Amniotic epithelial cell (primary cell): ENCODE measurements around the gene IQCN.

ENCODE experiments used
- DNase-seq: peaks from one replicate; pipeline ENCODE4 v3.0.0-alpha.2; 2010; ENCODE audit warnings: low read depth

Gene IQCN

DNA sequence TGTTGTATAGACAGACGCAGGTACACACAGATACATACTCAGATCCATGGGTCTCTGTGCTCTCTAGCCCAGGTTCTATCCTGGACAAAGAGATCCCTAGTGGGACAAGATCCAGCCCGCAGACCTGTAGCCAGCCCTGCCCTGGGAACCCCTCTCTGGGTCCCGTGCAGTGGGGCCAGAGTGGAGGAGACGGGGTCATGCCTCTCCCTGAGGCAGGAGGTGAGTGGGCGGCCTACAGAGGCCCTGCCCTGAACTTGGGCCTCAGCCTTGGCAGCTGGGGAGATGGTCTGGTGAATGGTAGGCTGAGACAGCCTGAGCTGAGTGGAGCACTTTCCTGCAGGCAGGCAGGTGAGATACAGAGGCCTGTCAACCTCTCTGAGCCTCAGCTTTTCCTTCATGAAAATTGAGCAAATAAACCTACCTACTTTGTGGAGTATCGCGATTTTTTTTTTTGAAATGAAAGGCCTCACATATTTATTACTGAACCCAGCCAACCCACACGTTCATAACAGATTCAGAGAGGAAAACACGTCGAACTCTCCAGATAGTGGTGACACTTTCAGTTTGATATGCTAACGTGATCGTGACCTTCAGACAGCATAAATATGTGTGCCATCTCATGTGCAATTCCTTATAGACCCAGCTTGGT lies 10.6 kb upstream of the IQCN start:
- DNase-seq: no peak

GRCh38 chr19:18283338-18283737 lies 9.1 kb upstream of the IQCN start:
- DNase-seq: no peak

DNA sequence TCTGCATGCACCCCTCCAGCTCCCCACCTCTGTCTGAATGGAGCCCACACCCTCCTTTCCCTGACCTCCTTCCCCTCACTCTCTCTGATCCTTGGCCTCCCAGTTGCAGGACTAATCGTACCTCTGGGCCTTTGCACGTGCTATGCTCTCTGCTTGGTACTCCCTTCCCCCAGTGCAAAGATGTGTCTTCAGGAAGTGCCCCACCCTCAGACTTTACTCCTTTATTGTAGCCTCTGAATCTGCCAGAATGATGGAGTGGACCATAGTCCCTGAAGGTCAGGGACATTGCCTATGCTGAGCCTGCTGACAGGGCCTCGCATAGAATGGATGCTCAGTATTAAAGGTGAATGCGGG lies 8.5 kb upstream of the IQCN start:
- DNase-seq: no peak

GRCh38 chr19:18282021-18282787 lies 8.0 kb upstream of the IQCN start:
- peak; percentile 89 for DNase-seq

DNA sequence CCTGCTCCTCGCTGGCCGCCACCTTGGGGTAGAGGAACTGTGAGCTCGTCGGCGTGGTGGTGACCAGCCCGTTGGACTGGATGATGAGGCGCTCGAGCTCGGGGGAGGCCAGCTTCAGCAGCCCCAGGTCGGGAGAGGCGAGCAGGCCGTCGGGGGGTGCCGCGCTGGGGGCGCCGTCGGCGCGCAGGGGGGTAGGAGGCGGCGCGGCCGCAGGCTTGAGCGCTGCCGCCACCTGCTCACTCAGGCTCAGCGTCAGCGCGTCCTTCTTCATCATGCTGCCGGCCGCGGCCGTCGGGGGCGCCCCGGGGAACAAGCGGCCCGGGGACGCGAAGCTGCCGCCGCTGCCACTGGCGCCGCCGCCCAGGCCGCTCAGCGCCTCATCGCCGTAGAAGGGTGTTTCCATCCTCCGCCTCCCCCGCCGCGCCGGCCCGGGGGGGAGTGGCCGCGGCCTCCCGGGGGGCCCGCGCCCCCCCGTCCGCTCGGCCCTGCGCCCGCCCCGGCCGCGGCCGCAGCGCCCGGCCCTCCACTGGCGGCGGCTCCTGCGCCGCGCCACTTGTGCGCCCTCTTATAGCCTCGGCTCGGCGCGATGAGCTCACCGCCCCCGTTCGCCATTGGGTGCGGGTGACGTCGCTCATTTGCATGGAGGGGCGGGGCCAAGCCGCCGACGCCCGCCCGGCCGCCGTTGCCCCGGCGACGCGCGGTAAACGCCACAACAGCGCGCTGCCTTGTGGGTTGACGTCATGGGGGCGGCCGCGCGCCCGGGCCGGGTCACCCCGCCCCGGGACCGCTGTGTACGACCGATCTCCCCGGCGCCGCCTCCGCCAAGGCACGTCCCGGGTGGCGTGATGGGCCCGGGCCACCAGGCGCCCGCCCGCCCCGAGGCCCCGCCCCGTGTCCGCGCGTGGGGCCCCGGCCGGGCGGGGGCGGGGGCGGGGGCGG lies 7.1 kb upstream of the IQCN start, which contains the start of gene JUND:
TSS of gene JUND (minus strand) at position 541 of the 939 bp plus-strand sequence. CDS start at position 403, 138 bp downstream.
- DNase-seq: peak; percentile 95

DNA sequence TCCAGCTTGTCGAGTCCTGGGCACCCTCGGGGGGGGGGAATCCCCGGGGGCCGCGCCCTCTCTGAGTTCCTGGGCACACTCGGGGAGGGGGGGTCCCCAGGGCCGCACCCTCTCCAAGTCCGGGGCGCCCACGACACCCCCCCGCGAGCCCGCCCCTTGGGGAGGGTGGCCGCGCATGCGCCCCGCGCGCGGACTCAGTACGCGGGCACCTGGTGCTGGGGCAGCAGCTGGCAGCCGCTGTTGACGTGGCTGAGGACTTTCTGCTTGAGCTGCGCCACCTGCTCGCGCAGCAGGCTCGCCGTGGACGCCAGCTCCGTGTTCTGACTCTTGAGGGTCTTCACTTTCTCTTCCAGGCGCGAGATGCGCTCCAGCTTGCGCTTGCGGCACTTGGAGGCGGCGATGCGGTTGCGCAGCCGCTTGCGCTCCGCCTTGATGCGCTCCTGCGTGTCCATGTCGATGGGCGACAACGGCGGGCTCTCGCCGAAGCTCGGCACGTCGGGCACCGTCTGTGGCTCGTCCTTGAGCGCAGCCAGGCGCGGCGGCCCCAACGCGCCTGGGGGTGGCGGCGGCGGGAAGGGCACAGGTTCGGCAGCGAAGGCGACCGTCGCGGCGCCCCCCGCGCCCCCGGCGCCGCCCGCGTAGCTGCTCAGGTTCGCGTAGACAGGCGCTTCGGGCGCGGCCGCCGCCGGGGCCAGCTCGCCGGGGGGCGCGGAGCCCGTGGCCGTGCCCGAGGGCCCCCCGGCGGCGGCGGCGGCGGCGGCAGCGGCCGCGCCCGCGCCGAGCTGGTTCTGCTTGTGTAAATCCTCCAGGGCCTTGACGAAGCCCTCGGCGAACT lies 6.2 kb upstream of the IQCN start:
- peak; percentile 62 for DNase-seq

DNA sequence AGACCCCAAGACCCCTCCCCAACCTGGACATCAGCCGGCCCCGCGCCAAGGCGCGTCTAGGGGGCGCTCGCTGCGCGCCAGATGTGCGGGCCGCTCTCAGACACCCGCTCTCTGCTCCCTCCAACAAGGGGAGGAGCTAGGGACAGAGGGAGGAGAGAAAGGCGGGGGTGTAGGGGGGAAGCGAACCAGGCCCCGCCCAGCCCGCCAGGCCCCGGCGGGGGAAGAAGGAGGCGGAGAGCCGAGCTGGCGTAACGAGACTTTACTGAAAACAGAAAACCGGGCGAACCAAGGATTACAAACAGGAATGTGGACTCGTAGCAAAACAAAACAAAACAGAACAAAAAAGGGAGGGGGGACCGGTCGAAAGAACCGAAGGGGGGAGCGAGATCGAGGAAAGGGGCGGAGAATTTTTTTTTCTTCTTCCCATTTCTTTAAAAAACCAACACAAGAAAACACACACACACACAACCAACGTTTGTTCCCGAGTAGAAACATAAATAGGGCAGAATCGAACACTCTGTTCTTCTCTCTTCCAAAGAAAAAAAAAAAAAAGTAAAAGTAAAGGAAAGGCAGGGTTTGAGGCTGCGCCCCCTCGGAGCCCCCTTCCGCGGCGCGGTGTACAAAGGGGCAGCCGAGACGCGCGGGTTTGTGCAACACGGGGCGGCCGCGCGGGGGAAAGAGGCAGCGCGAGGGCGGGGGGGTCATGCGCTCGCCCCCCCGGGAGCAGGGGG lies 5.4 kb upstream of the IQCN start:
- peak; percentile 93 for DNase-seq

- no peak for DNase-seq
These were observed 4.9 kb upstream of the IQCN start for GRCh38 chr19:18279266-18279515.

DNA sequence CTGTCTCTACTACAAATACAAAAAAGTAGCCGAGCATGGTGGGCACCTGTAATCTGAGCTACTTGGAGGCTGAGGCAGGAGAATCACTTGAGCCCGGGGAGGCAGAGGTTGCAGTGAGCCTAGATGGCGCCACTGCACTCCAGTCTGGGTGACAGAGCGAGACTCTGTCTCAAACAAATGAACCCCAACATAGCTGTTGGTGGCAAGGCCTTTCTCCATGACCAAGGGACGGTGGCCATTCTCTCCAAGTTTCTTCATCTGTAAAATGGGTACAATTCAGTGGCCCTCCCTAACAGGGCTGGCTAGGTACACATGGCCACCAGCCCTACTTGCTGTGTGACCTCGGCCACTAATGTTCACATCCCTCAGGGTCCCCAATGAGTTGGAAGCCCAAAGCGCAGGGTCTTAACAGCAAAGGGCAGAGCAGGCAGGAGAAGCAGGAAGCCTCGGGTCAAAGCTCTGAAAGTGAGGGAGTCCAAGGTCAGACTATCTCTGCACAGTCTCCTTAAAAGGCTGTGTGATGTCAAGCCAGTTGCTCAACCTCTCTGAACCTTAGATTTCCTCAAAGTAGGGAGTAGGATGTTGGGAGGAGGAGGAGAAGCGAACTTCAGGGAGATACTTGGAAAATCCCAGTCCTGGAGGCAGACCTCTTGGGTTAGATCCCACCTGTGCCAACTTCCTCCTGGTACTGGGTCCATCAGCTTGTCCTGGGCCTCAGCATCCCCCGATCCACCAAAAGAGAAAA lies 4.4 kb upstream of the IQCN start:
- peak; percentile 55 for DNase-seq

DNA sequence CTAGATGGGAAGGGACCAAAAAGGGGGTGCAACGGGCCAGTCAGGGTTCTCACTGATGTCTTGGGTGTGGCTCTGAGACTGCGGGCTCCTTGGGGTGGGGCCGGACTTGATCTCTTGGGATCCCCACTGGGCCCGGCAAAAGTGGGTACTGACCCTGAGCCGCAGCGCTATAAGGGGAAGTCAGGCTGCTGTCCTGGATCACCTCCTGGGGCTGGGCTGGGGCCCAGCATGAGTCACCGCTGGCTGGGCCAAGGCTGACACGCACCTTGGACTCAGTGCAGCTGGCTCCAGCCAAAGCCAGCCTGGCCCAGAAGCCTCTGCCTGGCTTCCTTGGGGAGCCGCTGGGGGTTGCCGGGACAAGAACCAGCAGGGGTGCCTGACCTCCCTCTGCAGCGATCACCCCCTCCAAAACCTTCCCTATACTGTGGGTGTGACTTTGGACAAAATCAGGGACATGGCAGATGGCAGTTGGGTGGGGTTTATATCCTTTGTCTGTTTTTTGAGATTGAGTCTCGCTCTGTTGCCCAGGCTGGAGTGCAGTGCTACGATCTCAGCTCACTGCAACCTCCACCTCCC lies 617 bp upstream of the IQCN start:
- peak; percentile 68 for DNase-seq

DNA sequence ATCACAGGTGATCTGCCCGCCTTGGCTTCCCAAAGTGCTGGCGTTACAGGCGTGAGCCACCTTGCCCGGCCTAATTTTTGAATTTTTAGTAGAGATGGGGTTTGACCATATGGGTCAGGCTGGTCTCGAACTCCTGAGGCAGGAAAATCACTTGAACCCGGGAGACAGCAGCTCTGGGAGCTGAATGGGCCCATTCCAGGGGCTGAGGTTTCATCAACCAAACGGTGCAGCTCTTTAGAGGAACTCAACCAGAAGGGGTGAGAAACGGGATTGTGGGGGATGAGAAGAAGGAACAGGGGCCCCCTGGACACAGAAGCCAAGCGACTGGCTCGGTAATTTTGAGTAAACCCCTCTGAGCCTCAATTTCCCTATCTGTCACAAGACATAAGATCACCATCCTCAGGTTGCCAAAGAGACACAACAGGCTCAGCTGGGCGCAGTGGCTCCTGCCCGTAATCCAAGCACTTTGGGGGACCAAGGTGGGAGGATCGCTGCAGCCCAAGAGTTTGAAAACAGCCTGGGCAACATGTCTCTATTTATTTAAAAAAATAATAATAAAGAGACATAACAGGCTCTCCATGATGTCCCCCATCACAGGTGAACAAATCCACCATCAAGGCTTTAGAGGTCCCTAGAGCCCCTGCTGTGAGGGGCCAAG lies 562 bp downstream of the IQCN start:
- no peak for DNase-seq

GRCh38 chr19:18271433-18271841 lies 2.8 kb downstream of the IQCN start:
- DNase-seq: no peak

DNA sequence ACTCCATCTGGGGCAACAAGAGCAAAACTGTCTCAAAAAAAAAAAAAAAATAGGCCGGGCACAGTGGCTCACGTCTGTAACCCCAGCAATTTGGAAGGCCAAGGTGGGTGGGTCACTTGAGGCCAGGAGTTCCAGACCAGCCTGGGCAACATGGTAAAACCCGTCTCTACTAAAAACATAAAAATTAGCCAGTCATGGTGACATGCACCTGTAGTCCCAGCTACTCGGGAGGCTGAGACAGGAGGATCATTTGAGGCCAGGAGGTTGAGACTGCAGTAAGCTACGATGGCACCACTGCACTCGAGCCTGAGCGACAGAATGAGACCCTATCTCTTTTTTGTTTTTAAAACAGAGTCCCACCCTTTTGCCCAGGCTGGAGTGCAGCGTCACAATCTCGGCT lies 3.9 kb downstream of the IQCN start:
- DNase-seq: no peak

DNA sequence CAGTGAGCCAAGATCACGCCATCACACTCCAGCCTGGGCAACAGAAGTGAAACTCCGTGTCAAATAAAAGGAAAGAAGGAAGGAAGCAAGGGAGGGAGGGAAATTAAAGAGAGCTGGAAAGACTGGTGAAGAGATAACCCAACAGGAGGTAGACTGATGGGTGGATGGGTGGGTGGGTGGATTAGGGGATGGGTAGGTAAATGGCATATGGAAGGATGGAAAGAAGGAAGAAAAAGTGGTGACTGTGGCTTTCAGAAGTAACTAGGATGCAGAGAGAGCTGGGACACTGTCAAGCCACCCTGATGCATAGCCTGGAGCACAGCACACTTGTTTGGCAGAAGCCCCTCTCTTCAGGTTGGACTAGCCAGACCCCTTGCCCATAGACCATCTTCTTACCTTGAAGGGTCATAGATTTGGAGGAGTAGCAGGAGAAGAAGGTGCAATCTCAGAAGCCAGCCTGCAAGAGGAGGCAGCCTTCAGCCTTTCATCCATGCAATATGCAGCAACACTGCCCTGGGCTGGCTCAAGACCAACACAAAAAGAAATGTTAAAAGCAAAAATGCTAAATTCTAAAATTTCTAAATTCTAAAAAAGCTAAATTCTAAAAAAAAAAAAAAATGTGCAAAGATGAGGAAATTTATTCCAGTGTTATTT lies 5.1 kb downstream of the IQCN start:
- DNase-seq: no peak

GRCh38 chr19:18266771-18267686 lies 7.2 kb downstream of the IQCN start:
- DNase-seq: no peak

DNA sequence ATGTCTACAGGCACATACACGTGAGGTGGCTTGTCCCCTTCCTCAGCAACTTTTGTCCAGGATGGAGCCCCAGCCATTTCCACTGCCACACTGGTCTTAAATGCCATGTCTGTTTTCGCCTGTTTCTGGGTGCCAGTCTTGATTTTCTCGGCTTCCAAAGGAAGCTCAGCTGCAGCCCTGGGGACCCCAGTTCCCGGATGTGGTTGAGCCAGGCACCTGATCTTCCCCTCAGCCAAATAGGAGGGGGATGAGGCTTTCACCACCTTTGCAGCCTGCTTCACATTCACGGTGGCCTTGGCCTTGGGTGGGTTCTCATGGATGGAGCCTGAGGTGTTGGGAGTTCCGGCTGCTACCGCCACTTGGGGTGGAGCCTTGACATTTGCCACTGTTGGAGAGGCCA lies 8.7 kb downstream of the IQCN start:
- no peak for DNase-seq

- DNase-seq: no peak
These were observed 9.2 kb downstream of the IQCN start for GRCh38 chr19:18264971-18265540.
